BE2C (cell line): ENCODE results near the gene TFRC.
"Not testable (repeated sequence)": the region's sequence is repeated elsewhere in the genome, so short reads cannot be mapped to it uniquely, and the experiment has no call there.

ENCODE experiments used
- DNase-seq: peaks from one replicate; pipeline ENCODE4 v3.0.0-alpha.2; 2020
- H3K27me3 ChIP-seq: fragments of 250-450 bp; sonication (Bioruptor Pico); 2 replicates; pipeline ENCODE4 v1.5.1; 2020; ENCODE audit warnings: mild to moderate bottlenecking
- H3K36me3 ChIP-seq: fragments of 250-450 bp; sonication (Bioruptor Pico); 2 replicates; pipeline ENCODE4 v1.5.1; 2020; ENCODE audit warnings: mild to moderate bottlenecking
- H3K4me1 ChIP-seq: fragments of 250-450 bp; sonication (Bioruptor Pico); 2 replicates; pipeline ENCODE4 v1.5.1; 2020
- H3K4me3 ChIP-seq: 2 replicates; pipeline ENCODE4 v1.5.1; 2011; ENCODE audit warnings: low read depth, low read length
- H3K9me3 ChIP-seq: fragments of 250-450 bp; sonication (Bioruptor Pico); 2 replicates; pipeline ENCODE4 v1.5.1; 2020
- TF ChIP-seq, protein P1 (sequence below): IDR thresholded peaks from 2 replicates; pipeline ENCODE4 v1.5.1; 2012; ENCODE audit warnings: mild to moderate bottlenecking, low read depth, low read length

The TFRC gene

DNA sequence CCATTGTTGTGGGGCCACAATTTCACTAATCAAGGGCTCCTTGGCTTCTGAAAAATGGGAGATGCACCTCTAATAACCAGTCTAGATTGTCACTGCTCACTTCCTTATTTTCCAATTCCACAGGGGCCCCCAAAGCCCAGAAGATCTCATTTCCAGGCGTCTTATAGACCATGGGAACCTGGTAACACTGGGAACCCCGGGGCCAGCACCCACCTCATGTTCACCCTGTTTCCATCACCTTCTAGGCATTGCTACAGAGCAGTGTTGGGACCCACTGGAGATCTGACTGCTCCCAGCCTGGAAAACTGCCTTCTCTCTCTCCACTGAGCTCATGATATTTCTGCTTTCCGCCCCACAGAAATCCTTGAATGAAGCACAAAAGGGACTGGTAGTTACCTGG, 61.5 kb downstream of the TFRC start:
- H3K4me3 ChIP-seq: no peak overlapping the region
- TF ChIP-seq, protein P1, sequence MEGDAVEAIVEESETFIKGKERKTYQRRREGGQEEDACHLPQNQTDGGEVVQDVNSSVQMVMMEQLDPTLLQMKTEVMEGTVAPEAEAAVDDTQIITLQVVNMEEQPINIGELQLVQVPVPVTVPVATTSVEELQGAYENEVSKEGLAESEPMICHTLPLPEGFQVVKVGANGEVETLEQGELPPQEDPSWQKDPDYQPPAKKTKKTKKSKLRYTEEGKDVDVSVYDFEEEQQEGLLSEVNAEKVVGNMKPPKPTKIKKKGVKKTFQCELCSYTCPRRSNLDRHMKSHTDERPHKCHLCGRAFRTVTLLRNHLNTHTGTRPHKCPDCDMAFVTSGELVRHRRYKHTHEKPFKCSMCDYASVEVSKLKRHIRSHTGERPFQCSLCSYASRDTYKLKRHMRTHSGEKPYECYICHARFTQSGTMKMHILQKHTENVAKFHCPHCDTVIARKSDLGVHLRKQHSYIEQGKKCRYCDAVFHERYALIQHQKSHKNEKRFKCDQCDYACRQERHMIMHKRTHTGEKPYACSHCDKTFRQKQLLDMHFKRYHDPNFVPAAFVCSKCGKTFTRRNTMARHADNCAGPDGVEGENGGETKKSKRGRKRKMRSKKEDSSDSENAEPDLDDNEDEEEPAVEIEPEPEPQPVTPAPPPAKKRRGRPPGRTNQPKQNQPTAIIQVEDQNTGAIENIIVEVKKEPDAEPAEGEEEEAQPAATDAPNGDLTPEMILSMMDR: no peak
- H3K9me3 ChIP-seq: no peaks in the 10 kb centered on the region
- no peak for DNase-seq
- H3K4me1 ChIP-seq: no peaks in the 10 kb centered on the region; the same call in 1 of the 2 replicates
- H3K27me3 ChIP-seq: no peaks in the 10 kb centered on the region
- no peaks in the 10 kb centered on the region for H3K36me3 ChIP-seq

DNA sequence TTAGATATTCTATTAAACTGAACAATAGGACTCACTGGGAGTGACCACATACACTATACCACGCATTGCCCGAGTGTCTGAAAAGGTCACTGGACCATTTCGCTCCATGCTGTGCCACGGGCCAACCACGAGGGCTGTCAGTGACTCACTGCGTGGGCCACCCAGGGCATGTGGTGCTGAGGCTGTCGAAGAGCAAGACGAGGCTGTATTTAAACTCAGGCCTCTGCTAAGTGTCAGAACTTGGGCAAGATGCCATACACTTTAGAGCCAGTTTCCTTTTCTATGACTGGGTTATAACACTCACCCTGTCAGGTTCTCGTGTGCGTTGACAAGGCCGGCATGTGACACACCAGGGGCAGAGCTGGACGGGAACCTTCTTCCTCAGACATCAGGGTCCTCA, 62.3 kb downstream of the TFRC start:
- not testable (repeated sequence) for H3K9me3 ChIP-seq, DNase-seq, H3K4me1 ChIP-seq, H3K4me3 ChIP-seq, H3K36me3 ChIP-seq, H3K27me3 ChIP-seq

DNA sequence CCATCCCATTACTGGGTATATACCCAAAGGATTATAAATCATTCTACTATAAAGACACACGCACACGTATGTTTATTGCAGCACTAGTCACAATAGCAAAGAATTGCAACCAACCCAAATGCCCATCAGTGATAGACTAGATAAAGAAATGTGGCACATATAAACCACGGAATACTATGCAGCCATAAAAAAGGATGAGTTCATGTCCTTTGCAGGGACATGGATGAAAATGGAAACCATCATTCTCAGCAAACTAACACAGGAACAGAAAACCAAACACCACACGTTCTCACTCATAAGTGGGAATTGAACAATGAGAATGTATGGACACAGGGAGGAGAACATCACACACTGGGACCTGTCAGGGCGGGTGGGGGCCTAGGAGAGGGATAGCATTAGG, 63.7 kb downstream of the TFRC start:
- DNase-seq, H3K9me3 ChIP-seq, H3K4me1 ChIP-seq, H3K4me3 ChIP-seq, H3K27me3 ChIP-seq, H3K36me3 ChIP-seq: not testable (repeated sequence)

DNA sequence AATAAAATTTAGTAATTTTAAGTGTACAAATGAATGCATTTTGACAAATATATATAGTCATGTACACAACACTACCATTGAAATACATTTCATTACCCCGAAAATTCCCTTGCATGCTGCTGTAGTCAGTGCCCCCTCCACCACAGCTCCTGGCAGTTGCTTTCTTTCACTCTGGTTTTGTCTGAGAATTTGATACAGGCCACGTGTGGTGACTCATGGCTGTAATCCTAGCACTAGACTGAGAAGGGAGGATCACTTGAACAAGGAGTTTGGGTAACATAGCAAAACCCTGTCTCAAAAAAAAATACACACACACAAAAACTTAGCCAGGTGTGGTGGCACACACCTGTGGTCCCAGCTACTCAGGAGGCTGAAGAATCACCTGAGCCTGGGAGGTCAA, 65.4 kb downstream of the TFRC start:
- TF ChIP-seq, protein P1: no peak
- Histone ChIP-seq H3K27me3 (no peaks in the 10 kb centered on the region), H3K4me1 (no peaks in the 10 kb centered on the region), H3K36me3 (no peaks in the 10 kb centered on the region), H3K9me3 (no peaks in the 10 kb centered on the region; the same call in 1 of the 2 replicates), H3K4me3 (no peak overlapping the region)
- no peak for DNase-seq

DNA sequence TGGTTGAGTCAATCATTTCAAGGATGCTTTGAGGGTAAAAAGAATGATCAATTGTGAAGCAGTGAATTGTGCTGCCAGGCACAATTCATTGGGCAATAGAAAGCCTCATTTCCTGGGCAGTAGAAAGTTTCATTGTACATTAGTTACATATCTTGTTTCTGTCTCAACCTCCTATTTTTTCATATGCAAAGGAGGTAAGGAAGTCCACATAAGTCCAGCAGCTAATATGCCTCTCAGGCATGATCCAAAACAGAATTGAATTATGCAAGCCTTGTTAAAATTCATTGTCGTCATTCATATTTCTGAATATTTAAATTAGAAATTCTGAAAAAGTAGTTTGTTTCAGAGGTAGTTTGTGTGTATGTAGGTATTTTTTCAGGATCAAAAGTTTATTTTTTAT, 65.8 kb downstream of the TFRC start:
- no peak for DNase-seq
- Histone ChIP-seq H3K27me3 (no peaks in the 10 kb centered on the region), H3K4me3 (no peak overlapping the region), H3K4me1 (no peaks in the 10 kb centered on the region), H3K9me3 (no peaks in the 10 kb centered on the region; the same call in 1 of the 2 replicates), H3K36me3 (no peaks in the 10 kb centered on the region)
- TF ChIP-seq, protein P1: no peak

DNA sequence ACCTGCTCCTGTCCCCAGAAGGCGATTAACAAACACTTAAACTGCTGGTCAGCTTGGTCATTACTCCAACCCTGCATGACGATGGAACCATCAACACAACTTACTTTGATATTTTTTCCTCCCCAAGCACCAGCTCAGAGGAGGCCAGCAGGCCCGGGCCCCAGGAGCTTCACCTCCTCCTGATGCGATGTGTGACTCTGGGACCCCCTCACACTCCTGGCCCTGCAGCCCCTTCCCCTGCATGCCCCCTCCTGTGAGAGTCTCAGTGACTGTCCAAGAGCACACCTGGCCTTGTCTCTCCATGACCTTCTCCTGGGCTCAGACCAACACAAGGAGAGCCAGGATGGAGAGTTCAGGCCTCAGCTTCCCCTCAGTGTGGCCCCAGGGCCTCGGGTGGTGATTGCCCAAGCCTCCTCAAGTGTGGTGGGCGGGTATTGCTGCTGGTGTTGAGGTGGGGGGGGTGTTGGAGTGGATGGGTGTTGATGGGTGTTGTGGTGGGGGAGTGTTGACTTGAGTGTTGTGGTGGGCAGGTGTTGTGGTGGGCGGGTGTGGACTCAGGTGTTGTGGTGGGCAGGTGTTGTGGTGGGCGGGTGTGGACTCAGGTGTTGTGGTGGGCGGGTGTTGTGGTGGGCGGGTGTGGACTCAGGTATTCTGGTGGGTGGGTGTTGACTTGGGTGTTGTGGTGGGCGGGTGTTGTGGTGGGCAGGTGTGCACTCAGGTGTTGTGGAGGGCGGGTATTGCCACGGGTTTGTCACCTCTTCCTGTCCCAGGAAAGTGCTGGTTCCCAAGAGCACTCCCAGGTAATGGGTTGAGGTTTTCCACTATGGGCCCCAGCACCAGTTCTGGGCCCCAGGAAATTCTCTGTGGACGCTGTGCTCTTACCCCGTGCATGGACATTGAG, 68.1 kb downstream of the TFRC start:
- TF ChIP-seq, protein P1: no peak
- Histone ChIP-seq H3K27me3 (no peaks in the 10 kb centered on the region), H3K36me3 (no peaks in the 10 kb centered on the region), H3K9me3 (no peaks in the 10 kb centered on the region; the same call in 1 of the 2 replicates), H3K4me1 (no peaks in the 10 kb centered on the region), H3K4me3 (no peak overlapping the region)
- DNase-seq: no peak

DNA sequence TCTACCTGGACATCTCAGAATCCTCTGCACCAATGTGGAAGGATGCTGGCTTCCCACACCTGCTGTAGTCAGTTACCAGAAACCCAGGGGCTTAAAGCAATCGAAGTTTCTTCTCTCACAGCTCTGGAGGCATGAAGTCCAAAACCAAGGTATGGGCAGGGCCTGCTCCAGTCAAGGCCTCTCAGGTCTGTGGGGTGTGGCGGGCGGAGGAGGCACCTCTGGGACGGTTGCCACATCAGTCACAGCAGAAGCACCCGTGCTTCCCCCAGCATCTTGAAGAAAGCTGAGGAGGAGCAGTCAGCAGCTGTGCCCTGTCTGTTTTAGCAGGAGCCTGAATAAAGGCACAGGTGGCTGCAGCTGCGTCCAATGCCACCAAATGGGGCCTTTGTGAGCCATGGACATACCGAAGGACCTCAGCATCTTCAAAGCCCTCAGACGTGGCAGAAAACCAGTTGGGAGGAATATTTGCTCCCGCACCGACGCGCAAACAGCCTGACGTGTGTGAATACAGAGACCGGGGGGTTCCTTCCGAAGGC, 68.9 kb downstream of the TFRC start:
- DNase-seq: no peak
- H3K27me3 ChIP-seq: no peaks in the 10 kb centered on the region
- TF ChIP-seq, protein P1: no peak
- no peaks in the 10 kb centered on the region; the same call in 1 of the 2 replicates for H3K9me3 ChIP-seq
- no peaks in the 10 kb centered on the region for H3K4me1 ChIP-seq
- no peaks in the 10 kb centered on the region for H3K36me3 ChIP-seq
- no peak overlapping the region for H3K4me3 ChIP-seq
